ENCODE measurements around the gene RECK. TPM values are rescaled to one million over a fixed set of nuclear protein-coding genes. Genes with fewer than 3 reads are reported as not detected.

The RECK gene
- total and polyA plus RNA-seq, 2 experiments from 2014 or later, result 8.1 to 11.6 TPM

DNA sequence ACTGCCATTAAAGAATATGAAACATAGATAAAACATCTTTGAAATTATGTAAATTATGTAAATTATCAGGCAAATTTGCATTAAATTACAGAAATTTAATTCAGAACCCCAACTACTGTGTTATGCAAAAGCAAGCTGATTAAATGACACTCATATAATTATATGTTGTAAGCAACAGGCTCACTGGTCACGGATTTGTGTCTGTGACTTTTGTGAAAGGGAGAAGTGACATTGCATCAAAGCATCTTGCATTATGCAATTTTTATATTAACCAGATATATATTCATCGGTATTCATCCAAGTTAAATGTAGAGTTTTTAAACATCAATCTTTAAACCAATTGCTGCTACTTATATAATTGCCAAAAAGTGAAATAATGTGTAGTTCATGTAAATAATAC, 86.8 kb downstream of the RECK start (continued):
- TF ChIP-seq, protein P1, sequence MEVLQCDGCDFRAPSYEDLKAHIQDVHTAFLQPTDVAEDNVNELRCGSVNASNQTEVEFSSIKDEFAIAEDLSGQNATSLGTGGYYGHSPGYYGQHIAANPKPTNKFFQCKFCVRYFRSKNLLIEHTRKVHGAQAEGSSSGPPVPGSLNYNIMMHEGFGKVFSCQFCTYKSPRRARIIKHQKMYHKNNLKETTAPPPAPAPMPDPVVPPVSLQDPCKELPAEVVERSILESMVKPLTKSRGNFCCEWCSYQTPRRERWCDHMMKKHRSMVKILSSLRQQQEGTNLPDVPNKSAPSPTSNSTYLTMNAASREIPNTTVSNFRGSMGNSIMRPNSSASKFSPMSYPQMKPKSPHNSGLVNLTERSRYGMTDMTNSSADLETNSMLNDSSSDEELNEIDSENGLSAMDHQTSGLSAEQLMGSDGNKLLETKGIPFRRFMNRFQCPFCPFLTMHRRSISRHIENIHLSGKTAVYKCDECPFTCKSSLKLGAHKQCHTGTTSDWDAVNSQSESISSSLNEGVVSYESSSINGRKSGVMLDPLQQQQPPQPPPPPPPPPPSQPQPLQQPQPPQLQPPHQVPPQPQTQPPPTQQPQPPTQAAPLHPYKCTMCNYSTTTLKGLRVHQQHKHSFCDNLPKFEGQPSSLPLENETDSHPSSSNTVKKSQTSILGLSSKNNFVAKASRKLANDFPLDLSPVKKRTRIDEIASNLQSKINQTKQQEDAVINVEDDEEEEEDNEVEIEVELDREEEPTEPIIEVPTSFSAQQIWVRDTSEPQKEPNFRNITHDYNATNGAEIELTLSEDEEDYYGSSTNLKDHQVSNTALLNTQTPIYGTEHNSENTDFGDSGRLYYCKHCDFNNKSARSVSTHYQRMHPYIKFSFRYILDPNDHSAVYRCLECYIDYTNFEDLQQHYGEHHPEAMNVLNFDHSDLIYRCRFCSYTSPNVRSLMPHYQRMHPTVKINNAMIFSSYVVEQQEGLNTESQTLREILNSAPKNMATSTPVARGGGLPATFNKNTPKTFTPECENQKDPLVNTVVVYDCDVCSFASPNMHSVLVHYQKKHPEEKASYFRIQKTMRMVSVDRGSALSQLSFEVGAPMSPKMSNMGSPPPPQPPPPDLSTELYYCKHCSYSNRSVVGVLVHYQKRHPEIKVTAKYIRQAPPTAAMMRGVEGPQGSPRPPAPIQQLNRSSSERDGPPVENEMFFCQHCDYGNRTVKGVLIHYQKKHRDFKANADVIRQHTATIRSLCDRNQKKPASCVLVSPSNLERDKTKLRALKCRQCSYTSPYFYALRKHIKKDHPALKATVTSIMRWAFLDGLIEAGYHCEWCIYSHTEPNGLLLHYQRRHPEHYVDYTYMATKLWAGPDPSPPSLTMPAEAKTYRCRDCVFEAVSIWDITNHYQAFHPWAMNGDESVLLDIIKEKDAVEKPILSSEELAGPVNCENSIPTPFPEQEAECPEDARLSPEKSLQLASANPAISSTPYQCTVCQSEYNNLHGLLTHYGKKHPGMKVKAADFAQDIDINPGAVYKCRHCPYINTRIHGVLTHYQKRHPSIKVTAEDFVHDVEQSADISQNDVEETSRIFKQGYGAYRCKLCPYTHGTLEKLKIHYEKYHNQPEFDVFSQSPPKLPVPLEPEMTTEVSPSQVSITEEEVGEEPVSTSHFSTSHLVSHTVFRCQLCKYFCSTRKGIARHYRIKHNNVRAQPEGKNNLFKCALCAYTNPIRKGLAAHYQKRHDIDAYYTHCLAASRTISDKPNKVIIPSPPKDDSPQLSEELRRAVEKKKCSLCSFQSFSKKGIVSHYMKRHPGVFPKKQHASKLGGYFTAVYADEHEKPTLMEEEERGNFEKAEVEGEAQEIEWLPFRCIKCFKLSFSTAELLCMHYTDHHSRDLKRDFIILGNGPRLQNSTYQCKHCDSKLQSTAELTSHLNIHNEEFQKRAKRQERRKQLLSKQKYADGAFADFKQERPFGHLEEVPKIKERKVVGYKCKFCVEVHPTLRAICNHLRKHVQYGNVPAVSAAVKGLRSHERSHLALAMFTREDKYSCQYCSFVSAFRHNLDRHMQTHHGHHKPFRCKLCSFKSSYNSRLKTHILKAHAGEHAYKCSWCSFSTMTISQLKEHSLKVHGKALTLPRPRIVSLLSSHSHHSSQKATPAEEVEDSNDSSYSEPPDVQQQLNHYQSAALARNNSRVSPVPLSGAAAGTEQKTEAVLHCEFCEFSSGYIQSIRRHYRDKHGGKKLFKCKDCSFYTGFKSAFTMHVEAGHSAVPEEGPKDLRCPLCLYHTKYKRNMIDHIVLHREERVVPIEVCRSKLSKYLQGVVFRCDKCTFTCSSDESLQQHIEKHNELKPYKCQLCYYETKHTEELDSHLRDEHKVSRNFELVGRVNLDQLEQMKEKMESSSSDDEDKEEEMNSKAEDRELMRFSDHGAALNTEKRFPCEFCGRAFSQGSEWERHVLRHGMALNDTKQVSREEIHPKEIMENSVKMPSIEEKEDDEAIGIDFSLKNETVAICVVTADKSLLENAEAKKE (CRISPR knock-in tag; IDR thresholded peaks at IDR 0.05), result no peak
- no peak for TF ChIP-seq EZH2 (IDR thresholded peaks at IDR 0.05; ENCODE audit: low read depth, unreplicated experiment)
- TF ChIP-seq, protein P2, sequence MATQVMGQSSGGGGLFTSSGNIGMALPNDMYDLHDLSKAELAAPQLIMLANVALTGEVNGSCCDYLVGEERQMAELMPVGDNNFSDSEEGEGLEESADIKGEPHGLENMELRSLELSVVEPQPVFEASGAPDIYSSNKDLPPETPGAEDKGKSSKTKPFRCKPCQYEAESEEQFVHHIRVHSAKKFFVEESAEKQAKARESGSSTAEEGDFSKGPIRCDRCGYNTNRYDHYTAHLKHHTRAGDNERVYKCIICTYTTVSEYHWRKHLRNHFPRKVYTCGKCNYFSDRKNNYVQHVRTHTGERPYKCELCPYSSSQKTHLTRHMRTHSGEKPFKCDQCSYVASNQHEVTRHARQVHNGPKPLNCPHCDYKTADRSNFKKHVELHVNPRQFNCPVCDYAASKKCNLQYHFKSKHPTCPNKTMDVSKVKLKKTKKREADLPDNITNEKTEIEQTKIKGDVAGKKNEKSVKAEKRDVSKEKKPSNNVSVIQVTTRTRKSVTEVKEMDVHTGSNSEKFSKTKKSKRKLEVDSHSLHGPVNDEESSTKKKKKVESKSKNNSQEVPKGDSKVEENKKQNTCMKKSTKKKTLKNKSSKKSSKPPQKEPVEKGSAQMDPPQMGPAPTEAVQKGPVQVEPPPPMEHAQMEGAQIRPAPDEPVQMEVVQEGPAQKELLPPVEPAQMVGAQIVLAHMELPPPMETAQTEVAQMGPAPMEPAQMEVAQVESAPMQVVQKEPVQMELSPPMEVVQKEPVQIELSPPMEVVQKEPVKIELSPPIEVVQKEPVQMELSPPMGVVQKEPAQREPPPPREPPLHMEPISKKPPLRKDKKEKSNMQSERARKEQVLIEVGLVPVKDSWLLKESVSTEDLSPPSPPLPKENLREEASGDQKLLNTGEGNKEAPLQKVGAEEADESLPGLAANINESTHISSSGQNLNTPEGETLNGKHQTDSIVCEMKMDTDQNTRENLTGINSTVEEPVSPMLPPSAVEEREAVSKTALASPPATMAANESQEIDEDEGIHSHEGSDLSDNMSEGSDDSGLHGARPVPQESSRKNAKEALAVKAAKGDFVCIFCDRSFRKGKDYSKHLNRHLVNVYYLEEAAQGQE (IDR thresholded peaks at IDR 0.05; ENCODE audit: unreplicated experiment), result no peak
- TF ChIP-seq, protein P3, sequence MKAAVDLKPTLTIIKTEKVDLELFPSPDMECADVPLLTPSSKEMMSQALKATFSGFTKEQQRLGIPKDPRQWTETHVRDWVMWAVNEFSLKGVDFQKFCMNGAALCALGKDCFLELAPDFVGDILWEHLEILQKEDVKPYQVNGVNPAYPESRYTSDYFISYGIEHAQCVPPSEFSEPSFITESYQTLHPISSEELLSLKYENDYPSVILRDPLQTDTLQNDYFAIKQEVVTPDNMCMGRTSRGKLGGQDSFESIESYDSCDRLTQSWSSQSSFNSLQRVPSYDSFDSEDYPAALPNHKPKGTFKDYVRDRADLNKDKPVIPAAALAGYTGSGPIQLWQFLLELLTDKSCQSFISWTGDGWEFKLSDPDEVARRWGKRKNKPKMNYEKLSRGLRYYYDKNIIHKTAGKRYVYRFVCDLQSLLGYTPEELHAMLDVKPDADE (IDR thresholded peaks at IDR 0.05), result no peak
- no peak for TF ChIP-seq ZNF114 (CRISPR knock-in tag; IDR thresholded peaks at IDR 0.05)
- no peak for TF ChIP-seq NANOG (IDR thresholded peaks at IDR 0.05; ENCODE audit: borderline replicate concordance)
- no peak for TF ChIP-seq JUNB (IDR thresholded peaks at IDR 0.05; ENCODE audit: unreplicated experiment)
